Fibroblast of lung (primary cell): Measurements from ENCODE around the gene AAMP. TPM values are rescaled to one million over a fixed set of nuclear protein-coding genes. Genes with fewer than 3 reads are reported as not detected.
A peak's percentile ranks its signal among the peaks of the same experiment; 100 is the strongest.

Source experiments
- DNase-seq, 2 donors: peaks; one replicate each; pipeline versions ENCODE4 v3.0.0 to v3.0.0-alpha.2; 2010; ENCODE audit warnings: low read depth in 2 of 2
- H2AFZ ChIP-seq: 2 replicates; pipeline ENCODE4 v1.5.1; 2012; ENCODE audit warnings: low read length, control low read depth, inconsistent platforms
- H3K27ac ChIP-seq: 2 replicates; pipeline ENCODE4 v1.5.1; 2011; ENCODE audit warnings: low read length, control low read depth; ENCODE audit not compliant: insufficient read depth
- H3K27me3 ChIP-seq: 2 replicates; pipeline ENCODE4 v1.5.1; 2011; ENCODE audit warnings: mild to moderate bottlenecking, low read length; ENCODE audit not compliant: control insufficient read depth, insufficient read depth
- H3K36me3 ChIP-seq: 2 replicates; pipeline ENCODE4 v1.5.1; 2011; ENCODE audit warnings: low read length; ENCODE audit not compliant: control insufficient read depth, insufficient read depth
- H3K4me1 ChIP-seq: 2 replicates; pipeline ENCODE4 v1.5.1; 2011; ENCODE audit warnings: low read length; ENCODE audit not compliant: control insufficient read depth, insufficient read depth; ENCODE audit errors: extremely low read depth
- H3K4me2 ChIP-seq: 2 replicates; pipeline ENCODE4 v1.5.1; 2011; ENCODE audit warnings: low read length, control low read depth; ENCODE audit not compliant: insufficient read depth; ENCODE audit errors: extremely low read depth
- H3K4me3 ChIP-seq, 4 experiments: fragments of 200-600 bp in 1 of 4; sonication (generic) in 1 of 4; replicated peaks in 1 of 4; 2 replicates each; pipeline ENCODE4 v1.5.1; 2011 to 2016; ENCODE audit warnings: low read length in 4 of 4, low read depth in 3 of 4, mild to moderate bottlenecking in 3 of 4, control low read depth in 2 of 4, inconsistent platforms in 1 of 4, mixed read lengths in 1 of 4; ENCODE audit not compliant: insufficient read depth in 1 of 4; ENCODE audit errors: control extremely low read depth in 1 of 4
- H3K79me2 ChIP-seq: 2 replicates; pipeline ENCODE4 v1.5.1; 2012; ENCODE audit warnings: mild to moderate bottlenecking, low read length, inconsistent platforms; ENCODE audit not compliant: control insufficient read depth, insufficient read depth
- H3K9ac ChIP-seq: 2 replicates; pipeline ENCODE4 v1.5.1; 2011; ENCODE audit warnings: mild to moderate bottlenecking, low read length, control low read depth; ENCODE audit not compliant: insufficient read depth
- H3K9me3 ChIP-seq: 2 replicates; pipeline ENCODE4 v1.5.1; 2012; ENCODE audit warnings: low read depth, low read length; ENCODE audit not compliant: control insufficient read depth, insufficient read depth
- H4K20me1 ChIP-seq: 2 replicates; pipeline ENCODE4 v1.5.1; 2011; ENCODE audit warnings: low read length; ENCODE audit not compliant: control insufficient read depth, insufficient read depth; ENCODE audit errors: extremely low read depth
- EZH2 ChIP-seq: IDR thresholded peaks from 2 replicates; pipeline ENCODE4 v1.5.1; 2012; ENCODE audit warnings: low read length, control low read depth, mild to moderate bottlenecking; ENCODE audit errors: missing control alignments
- polyA minus RNA-seq: library from RNA; depleted of rRNA, polyadenylated mRNA; stranded (reverse); fragments of >200 nt; gene quantifications from 2 replicates; pipeline ENCODE4 v1.2.3, GENCODE V29; 2011; ENCODE audit warnings: low replicate concordance
- polyA plus RNA-seq, 2 donors: library from polyadenylated mRNA; depleted of rRNA in 1 of 2; stranded (reverse) in 1 of 2; unstranded in 1 of 2; fragments of >200 nt; gene quantifications; 2 replicates each; pipeline ENCODE4 v1.2.1, GENCODE V29; 2011 to 2012; ENCODE audit warnings: missing spikeins in 1 of 2
- total RNA-seq: library from RNA; depleted of rRNA; stranded (reverse); fragments of >200 nt; gene quantifications from 2 replicates; pipeline ENCODE4 v1.2.1, GENCODE V29; 2014
- TF ChIP-seq, protein P1 (sequence below), 2 donors: IDR thresholded peaks in 1 of 2; conservative IDR thresholded peaks in 1 of 2; 1 replicate in 1 of 2; 2 replicates in 1 of 2; pipeline ENCODE4 v1.5.1; 2011 to 2012; ENCODE audit warnings: low read length in 2 of 2, control low read depth in 1 of 2, inconsistent platforms in 1 of 2, low read depth in 1 of 2, mild to moderate bottlenecking in 1 of 2

AAMP gene
- total RNA-seq (110 and 139 TPM in 2 replicates), polyA plus RNA-seq (53.1 and 60.4 TPM in 2 replicates), polyA minus RNA-seq (54.7 and 74.9 TPM in 2 replicates)
- 67.3 and 91.0 TPM in 2 replicates for polyA plus RNA-seq (2012)

GRCh38 chr2:218269900-218270720 lies at the start of gene AAMP, which contains the start of gene PNKD:
Gene AAMP, minus strand, starts transcription at chr2:218270137. Its CDS starts 51 bp downstream, at chr2:218270086.
Gene PNKD, plus strand, starts transcription at chr2:218270519. Its CDS starts 17 bp downstream, at chr2:218270536.
- H3K36me3 ChIP-seq = peaks cover 15% of the 10 kb centered on the region
- peak within 1 kb of the TSS; percentile 81 for H3K9ac ChIP-seq
- H3K4me3 ChIP-seq = peak within 1 kb of the TSS; percentile 90 to 97 (median 94)
- DNase-seq = peak; percentile 99
- peaks cover 16% of the 10 kb centered on the region for H3K79me2 ChIP-seq
- TF ChIP-seq, protein P1, sequence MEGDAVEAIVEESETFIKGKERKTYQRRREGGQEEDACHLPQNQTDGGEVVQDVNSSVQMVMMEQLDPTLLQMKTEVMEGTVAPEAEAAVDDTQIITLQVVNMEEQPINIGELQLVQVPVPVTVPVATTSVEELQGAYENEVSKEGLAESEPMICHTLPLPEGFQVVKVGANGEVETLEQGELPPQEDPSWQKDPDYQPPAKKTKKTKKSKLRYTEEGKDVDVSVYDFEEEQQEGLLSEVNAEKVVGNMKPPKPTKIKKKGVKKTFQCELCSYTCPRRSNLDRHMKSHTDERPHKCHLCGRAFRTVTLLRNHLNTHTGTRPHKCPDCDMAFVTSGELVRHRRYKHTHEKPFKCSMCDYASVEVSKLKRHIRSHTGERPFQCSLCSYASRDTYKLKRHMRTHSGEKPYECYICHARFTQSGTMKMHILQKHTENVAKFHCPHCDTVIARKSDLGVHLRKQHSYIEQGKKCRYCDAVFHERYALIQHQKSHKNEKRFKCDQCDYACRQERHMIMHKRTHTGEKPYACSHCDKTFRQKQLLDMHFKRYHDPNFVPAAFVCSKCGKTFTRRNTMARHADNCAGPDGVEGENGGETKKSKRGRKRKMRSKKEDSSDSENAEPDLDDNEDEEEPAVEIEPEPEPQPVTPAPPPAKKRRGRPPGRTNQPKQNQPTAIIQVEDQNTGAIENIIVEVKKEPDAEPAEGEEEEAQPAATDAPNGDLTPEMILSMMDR (conservative IDR thresholded peaks at IDR 0.05 in 1 of 2, IDR thresholded peaks at IDR 0.05 in 1 of 2; ENCODE audit: low read depth in 1 of 2, low read length in 2 of 2) = no peak
- TF ChIP-seq EZH2 = no peak
- H4K20me1 ChIP-seq = no peaks in the 10 kb centered on the region
- H2AFZ ChIP-seq = peak within 1 kb of the TSS; percentile 85
- no peaks in the 10 kb centered on the region for H3K27me3 ChIP-seq
- peak within 1 kb of the TSS; percentile 99 for H3K4me2 ChIP-seq
- no peaks in the 10 kb centered on the region for H3K9me3 ChIP-seq
- peak within 1 kb of the TSS; percentile 91 for H3K27ac ChIP-seq
- H3K4me1 ChIP-seq = peaks cover 11% of the 10 kb centered on the region

GRCh38 chr2:218318241-218318640 lies 48.3 kb upstream of the AAMP start:
- Histone ChIP-seq H3K27ac (no peak overlapping the region), H3K27me3 (no peaks in the 10 kb centered on the region), H3K4me2 (no peak overlapping the region), H3K9me3 (no peaks in the 10 kb centered on the region), H3K9ac (no peak overlapping the region), H3K36me3 (no peaks in the 10 kb centered on the region), H3K79me2 (no peaks in the 10 kb centered on the region), H3K4me1 (peaks cover 5% of the 10 kb centered on the region), H3K4me3 (no peak overlapping the region), H4K20me1 (no peaks in the 10 kb centered on the region), H2AFZ (no peak overlapping the region)
- TF ChIP-seq EZH2 = no peak
- TF ChIP-seq, protein P1 (conservative IDR thresholded peaks at IDR 0.05 in 1 of 2, IDR thresholded peaks at IDR 0.05 in 1 of 2; ENCODE audit: low read depth in 1 of 2, low read length in 2 of 2) = no peak
- no peak for DNase-seq

GRCh38 chr2:218317835-218318234 lies 47.9 kb upstream of the AAMP start:
- Histone ChIP-seq H3K4me2 (no peak overlapping the region), H4K20me1 (no peaks in the 10 kb centered on the region), H3K36me3 (no peaks in the 10 kb centered on the region), H3K9ac (no peak overlapping the region), H3K79me2 (no peaks in the 10 kb centered on the region), H3K4me3 (no peak overlapping the region), H3K27me3 (no peaks in the 10 kb centered on the region), H3K4me1 (peaks cover 5% of the 10 kb centered on the region), H3K9me3 (no peaks in the 10 kb centered on the region), H2AFZ (no peak overlapping the region), H3K27ac (no peak overlapping the region)
- TF ChIP-seq, protein P1 (conservative IDR thresholded peaks at IDR 0.05 in 1 of 2, IDR thresholded peaks at IDR 0.05 in 1 of 2; ENCODE audit: low read depth in 1 of 2, low read length in 2 of 2) = no peak
- TF ChIP-seq EZH2 = no peak
- DNase-seq = no peak
